Stimulated activated CD4-positive, alpha-beta T cell treated with anti-CD3 and anti-CD28 coated beads, Interleukin-4, amount 100 ng/mL, for 4 hours (primary cell): ENCODE measurements around the gene IQGAP2.

Experiments
- DNase-seq, 2 experiments: peaks; one replicate each; pipeline ENCODE4 v3.0.0-alpha.2; 2020

Gene IQGAP2

GRCh38 chr5:76385540-76385939 lies 17.5 kb upstream of the IQGAP2 start:
- no peak for DNase-seq

- DNase-seq: no peak
Measured at GRCh38 chr5:76386360-76386759, 16.7 kb upstream of the IQGAP2 start.

- no peak for DNase-seq
Measured at GRCh38 chr5:76388236-76388635, 14.8 kb upstream of the IQGAP2 start.

GRCh38 chr5:76388791-76389512 lies 14.1 kb upstream of the IQGAP2 start:
- DNase-seq: no peak

- no peak for DNase-seq
Measured at GRCh38 chr5:76389513-76390154, 13.5 kb upstream of the IQGAP2 start.

GRCh38 chr5:76391014-76391413 lies 12.1 kb upstream of the IQGAP2 start:
- no peak for DNase-seq

- DNase-seq: no peak
Measured at GRCh38 chr5:76393035-76393680, 9.9 kb upstream of the IQGAP2 start.

- DNase-seq: no peak
Measured at GRCh38 chr5:76397200-76397599, 5.9 kb upstream of the IQGAP2 start.

GRCh38 chr5:76399268-76399667 lies 3.8 kb upstream of the IQGAP2 start:
- no peak for DNase-seq

GRCh38 chr5:76400466-76400865 lies 2.6 kb upstream of the IQGAP2 start:
- DNase-seq: no peak

GRCh38 chr5:76401801-76402250 lies 1.3 kb upstream of the IQGAP2 start:
- DNase-seq: peak; percentile 15 to 48

- peak; percentile 67 to 76 for DNase-seq
Measured at GRCh38 chr5:76402251-76402885, 717 bp upstream of the IQGAP2 start.

- peak; percentile 48 to 53 for DNase-seq
Measured at GRCh38 chr5:76403766-76404222, 709 bp downstream of the IQGAP2 start.

GRCh38 chr5:76404223-76405211 lies 1.4 kb downstream of the IQGAP2 start:
- peak; percentile 55 to 73 for DNase-seq

- no peak for DNase-seq
Measured at GRCh38 chr5:76406014-76406413, 2.9 kb downstream of the IQGAP2 start.

GRCh38 chr5:76406673-76407072 lies 3.6 kb downstream of the IQGAP2 start:
- DNase-seq: no peak

- no peak for DNase-seq
Measured at GRCh38 chr5:76408104-76408654, 5.1 kb downstream of the IQGAP2 start.

- no peak for DNase-seq
Measured at GRCh38 chr5:76412511-76412910, 9.4 kb downstream of the IQGAP2 start.

- no peak for DNase-seq
Measured at GRCh38 chr5:76413746-76414145, 10.7 kb downstream of the IQGAP2 start.

- DNase-seq: no peak
Measured at GRCh38 chr5:76414788-76415187, 11.7 kb downstream of the IQGAP2 start.

- DNase-seq: no peak
Measured at GRCh38 chr5:76415855-76416254, 12.8 kb downstream of the IQGAP2 start.
